HepG2 (cell line): ENCODE measurements around the gene RNF213. TPM values are rescaled to one million over a fixed set of nuclear protein-coding genes. Genes with fewer than 3 reads are reported as not detected.

ENCODE experiments used
- BORCS8-MEF2B ChIP-seq: sonication (generic); formaldehyde crosslinking; IDR thresholded peaks from 2 replicates; pipeline ENCODE4 v1.8.0; 2022; ENCODE audit warnings: mild to moderate bottlenecking, missing genetic modification reagents
- DBP ChIP-seq: sonication (generic); formaldehyde crosslinking; IDR thresholded peaks from 2 replicates; pipeline ENCODE4 v1.4.0; 2020; ENCODE audit warnings: missing genetic modification reagents; ENCODE audit errors: not compliant biosample characterization
- DMAP1 ChIP-seq: IDR thresholded peaks from 2 replicates; pipeline ENCODE4 v1.6.1; 2016
- KAT2B ChIP-seq: fragments of 150-350 bp; IDR thresholded peaks from 2 replicates; pipeline ENCODE4 v1.6.1; 2014; ENCODE audit warnings: low read depth, low read length, borderline replicate concordance
- MAFK ChIP-seq, 2 experiments: IDR thresholded peaks in 1 of 2; conservative IDR thresholded peaks in 1 of 2; 2 replicates each; pipeline ENCODE4 v1.6.1; 2011; ENCODE audit warnings: improper control_type of control experiment in 2 of 2, low read length in 2 of 2
- MLXIP ChIP-seq: sonication (generic); formaldehyde crosslinking; IDR thresholded peaks from 2 replicates; pipeline ENCODE4 v1.9.0; 2021; ENCODE audit warnings: missing genetic modification reagents, borderline replicate concordance
- MXI1 ChIP-seq: IDR thresholded peaks from 3 replicates; pipeline ENCODE4 v1.6.1; 2012; ENCODE audit warnings: low read depth, low read length, inconsistent platforms, borderline replicate concordance
- PCBP2 ChIP-seq: fragments of 200-400 bp; formaldehyde crosslinking; optimal IDR thresholded peaks from 2 replicates; pipeline ENCODE3; 2018; ENCODE audit warnings: low read length, low read depth; ENCODE audit not compliant: poor library complexity, severe bottlenecking
- SALL2 ChIP-seq: sonication (generic); formaldehyde crosslinking; IDR thresholded peaks from 2 replicates; pipeline ENCODE4 v1.8.1; 2023; ENCODE audit warnings: mild to moderate bottlenecking, missing genetic modification reagents, inconsistent platforms
- U2AF1 ChIP-seq: fragments of 200-400 bp; formaldehyde crosslinking; optimal IDR thresholded peaks from 2 replicates; pipeline ENCODE3; 2017; ENCODE audit warnings: mild to moderate bottlenecking, low read depth, low read length
- ZBTB2 ChIP-seq: sonication (generic); formaldehyde crosslinking; IDR thresholded peaks from 2 replicates; pipeline ENCODE4 v1.8.0; 2022; ENCODE audit warnings: low read depth, missing genetic modification reagents
- ZC3H4 ChIP-seq: sonication (generic); formaldehyde crosslinking; IDR thresholded peaks from 2 replicates; pipeline ENCODE4 v1.4.0; 2020; ENCODE audit warnings: missing genetic modification reagents, borderline replicate concordance
- ZHX2 ChIP-seq, 2 experiments: sonication (generic) in 1 of 2; formaldehyde crosslinking in 1 of 2; IDR thresholded peaks; 2 replicates each; pipeline versions ENCODE4 v1.6.1 to v1.9.0; 2014 to 2022; ENCODE audit warnings: antibody characterized with exemption in 1 of 2, borderline replicate concordance in 1 of 2, inconsistent platforms in 1 of 2, low read depth in 1 of 2, missing genetic modification reagents in 1 of 2
- ZMAT5 ChIP-seq: sonication (generic); formaldehyde crosslinking; IDR thresholded peaks from 2 replicates; pipeline ENCODE4 v1.5.0; 2020; ENCODE audit warnings: mild to moderate bottlenecking, low read depth, missing genetic modification reagents, borderline replicate concordance
- ZNF253 ChIP-seq: sonication (generic); formaldehyde crosslinking; IDR thresholded peaks from 2 replicates; pipeline ENCODE4 v1.8.0; 2022; ENCODE audit warnings: mild to moderate bottlenecking, missing genetic modification reagents, borderline replicate concordance
- ZNF3 ChIP-seq: IDR thresholded peaks from 2 replicates; pipeline ENCODE4 v1.7.0; 2017; ENCODE audit warnings: inconsistent platforms
- ZNF747 ChIP-seq: sonication (generic); formaldehyde crosslinking; IDR thresholded peaks from 2 replicates; pipeline ENCODE4 v1.8.1; 2023; ENCODE audit warnings: missing genetic modification reagents, mild to moderate bottlenecking, borderline replicate concordance
- polyA plus RNA-seq, 8 experiments: library from polyadenylated mRNA; depleted of rRNA in 3 of 8; stranded (reverse) in 7 of 8; unstranded in 1 of 8; fragments of >200 nt; fragmentation: Illumina TruSeq in 4 of 8; extraction: Trizol in 4 of 8; gene quantifications; 2 replicates each; pipeline versions ENCODE4 v1.2.1 to v1.2.3, GENCODE V29; 2011 to 2016; ENCODE audit warnings: low read depth in 4 of 8, missing spikeins in 1 of 8, mixed read lengths in 1 of 8; ENCODE audit not compliant: insufficient read depth in 1 of 8
- total RNA-seq, 5 experiments: library from RNA; depleted of rRNA; stranded (reverse); fragments of >200 nt; fragmentation: Illumina TruSeq; extraction: Trizol; gene quantifications; 2 replicates each; pipeline ENCODE4 v1.2.3, GENCODE V29; 2016; ENCODE audit warnings: low read depth in 1 of 5

RNF213 gene
- total and polyA plus RNA-seq, 2 of the 13 experiments (the other 11 are each of a cell fraction or from before 2014, with no cell fraction given): 38.6 to 38.7 TPM

GRCh38 chr17:80426671-80427326, 166.1 kb downstream of the RNF213 start (continued):
- TF ChIP-seq ZNF253 (no peak), MXI1 (peak; percentile 49; the same call in 1 of the 3 replicates), ZMAT5 (no peak), ZBTB2 (CRISPR knock-in tag) (no peak), MLXIP (CRISPR knock-in tag) (no peak), BORCS8-MEF2B (CRISPR knock-in tag) (peak; percentile 77; the same call in 1 of the 2 replicates), ZNF747 (no peak), ZNF3 (CRISPR knock-in tag) (no peak), DMAP1 (CRISPR knock-in tag) (no peak), DBP (CRISPR knock-in tag) (no peak), SALL2 (peak; percentile 75), KAT2B (no peak), MAFK (conservative IDR thresholded peaks at IDR 0.05 in 1 of 2, IDR thresholded peaks at IDR 0.05 in 1 of 2; ENCODE audit: low read length in 2 of 2) (no peak), U2AF1 (no peak), ZHX2 (IDR thresholded peaks at IDR 0.05; ENCODE audit: low read depth) (no peak), ZHX2 (CRISPR knock-in tag; IDR thresholded peaks at IDR 0.05; ENCODE audit: borderline replicate concordance) (no peak), ZC3H4 (CRISPR knock-in tag) (no peak), PCBP2 (no peak)
